CD1c-positive myeloid dendritic cell (primary cell): ENCODE data around the gene OR51M1.

ENCODE experiments used
- DNase-seq: peaks from one replicate; pipeline ENCODE4 v3.0.0-alpha.2; 2016; ENCODE audit errors: extremely low spot score

Gene OR51M1

GRCh38 chr11:5384335-5384734 lies 723 bp downstream of the OR51M1 start:
- no peak for DNase-seq

- no peak for DNase-seq
Measured at GRCh38 chr11:5390210-5390609, 6.6 kb downstream of the OR51M1 start.

GRCh38 chr11:5394091-5394490 lies 10.5 kb downstream of the OR51M1 start:
- DNase-seq, result no peak

DNA sequence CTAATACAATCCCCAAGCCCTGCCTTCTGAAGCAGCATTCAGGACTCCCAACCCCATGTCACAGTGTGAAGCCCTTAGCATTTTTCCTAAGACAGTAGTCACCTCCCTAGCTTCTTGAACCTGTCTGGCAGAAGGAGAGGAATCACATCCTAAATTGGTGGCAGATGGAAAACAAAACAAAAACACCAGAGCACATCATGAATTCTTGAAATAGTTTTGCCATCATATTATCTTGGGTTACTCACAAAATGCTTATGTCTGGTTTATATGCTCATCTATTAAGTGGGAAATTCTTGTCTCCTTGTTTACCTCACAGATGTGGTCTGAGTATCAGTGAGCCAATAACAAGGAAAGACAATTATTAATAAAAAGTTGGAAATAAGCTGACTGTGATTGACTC lies 15.3 kb downstream of the OR51M1 start:
- DNase-seq, result no peak

GRCh38 chr11:5405173-5405572 lies 21.6 kb downstream of the OR51M1 start:
- DNase-seq, result no peak

- no peak for DNase-seq
Measured at GRCh38 chr11:5420993-5421392, 37.4 kb downstream of the OR51M1 start.

DNA sequence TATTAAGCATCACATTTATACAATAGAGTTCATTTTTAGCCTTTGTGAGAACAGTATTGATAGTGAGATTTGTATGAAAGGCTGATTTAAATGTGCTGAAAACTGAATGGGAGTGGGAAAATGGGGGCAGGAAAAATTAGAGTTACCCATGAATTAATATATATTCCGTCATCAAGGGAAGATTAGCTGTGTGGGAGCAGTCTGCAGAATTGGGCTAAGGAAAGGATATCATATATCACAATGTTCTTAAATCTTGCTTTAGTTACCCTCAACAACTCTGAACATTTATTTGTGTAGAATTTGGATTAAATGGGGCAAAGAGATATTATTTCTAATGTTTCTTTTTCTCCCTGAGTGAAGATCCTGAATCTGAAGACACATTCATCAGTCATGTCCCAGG lies 38.2 kb downstream of the OR51M1 start, which contains the start of gene OR51Q1:
Gene OR51Q1 (plus strand): TSS at position 301 of the 400 bp plus-strand sequence. CDS start 90 bp downstream, at position 391.
- no peak for DNase-seq

GRCh38 chr11:5423131-5423530 lies 39.5 kb downstream of the OR51M1 start:
- DNase-seq, result no peak

GRCh38 chr11:5441414-5441813 lies 57.8 kb downstream of the OR51M1 start, which contains the start of gene OR51I1:
Gene OR51I1 (minus strand): TSS chr11:5441514. CDS start chr11:5441514, 0 bp downstream.
- no peak for DNase-seq
